Activated naive CD4-positive, alpha-beta T cell treated with anti-CD3 and anti-CD28 coated beads, Interleukin-2, amount 50 U/mL, for 72 hours (primary cell): ENCODE results near the gene EML5. TPM values are rescaled to one million over a fixed set of nuclear protein-coding genes. Genes with fewer than 3 reads are reported as not detected.

ENCODE experiments used
- ATAC-seq, 2 donors: fragments of 150-1000 bp; cut with Tn5 transposase; 2 replicates each; pipeline ENCODE4 v1.10.0; 2021; ENCODE audit warnings: mild to moderate bottlenecking in 2 of 2, moderate library complexity in 2 of 2
- DNase-seq, 2 donors: peaks; one replicate each; pipeline ENCODE4 v3.0.0; 2021 to 2022; ENCODE audit warnings: low spot score in 2 of 2
- H3K27ac Mint-ChIP-seq, 2 donors: one replicate each; pipeline ENCODE4 v1.8.0; 2022; ENCODE audit warnings: mild to moderate bottlenecking in 2 of 2, mixed read lengths in 2 of 2
- H3K36me3 Mint-ChIP-seq, 2 donors: one replicate each; pipeline ENCODE4 v1.8.0; 2022; ENCODE audit warnings: mixed read lengths in 2 of 2
- H3K9me3 Mint-ChIP-seq, 2 donors: one replicate each; pipeline ENCODE4 v1.8.0; 2022; ENCODE audit warnings: mixed read lengths in 2 of 2
- total RNA-seq, 2 donors: library from RNA; stranded (reverse); gene quantifications; one replicate each; pipeline ENCODE4 v1.2.3, GENCODE V29; 2022

EML5 gene
- total RNA-seq, 2 donors from 2014 or later = 1.1 to 2.9 TPM

- no peak for DNase-seq
- no peak overlapping the region for H3K27ac Mint-ChIP-seq
- peaks cover 0 to 4% of the 10 kb centered on the region in 2 donors for H3K36me3 Mint-ChIP-seq
- ATAC-seq = no peak
- no peaks in the 10 kb centered on the region for H3K9me3 Mint-ChIP-seq
These were observed 110.1 kb downstream of the EML5 start for GRCh38 chr14:88682495-88683114.

GRCh38 chr14:88681755-88682494, 110.8 kb downstream of the EML5 start:
- Mint-ChIP-seq H3K36me3 (peaks cover 0 to 4% of the 10 kb centered on the region in 2 donors), H3K27ac (no peak overlapping the region), H3K9me3 (no peaks in the 10 kb centered on the region)
- no peak for ATAC-seq
- no peak for DNase-seq

- DNase-seq = no peak
- no peak overlapping the region for H3K27ac Mint-ChIP-seq
- peaks cover 12 to 17% of the 10 kb centered on the region in 2 donors for H3K9me3 Mint-ChIP-seq
- ATAC-seq = no peak
- peaks cover 21 to 25% of the 10 kb centered on the region in 2 donors for H3K36me3 Mint-ChIP-seq
These were observed 123.4 kb downstream of the EML5 start for GRCh38 chr14:88669346-88669745.

GRCh38 chr14:88668448-88669116, 124.2 kb downstream of the EML5 start:
- DNase-seq = no peak

GRCh38 chr14:88667555-88668273, 125.0 kb downstream of the EML5 start:
- H3K9me3 Mint-ChIP-seq = peaks cover 12 to 13% of the 10 kb centered on the region in 2 donors
- peaks cover 15 to 16% of the 10 kb centered on the region in 2 donors for H3K36me3 Mint-ChIP-seq
- H3K27ac Mint-ChIP-seq = no peak overlapping the region
- ATAC-seq (peak; percentile 63 to 72), DNase-seq (peak in 1 of 2 donors; percentile 60)

More at GRCh38 chr14:88668448-88669116, 124.2 kb downstream of the EML5 start:
- Mint-ChIP-seq H3K27ac (no peak overlapping the region), H3K9me3 (peaks cover 12 to 17% of the 10 kb centered on the region in 2 donors), H3K36me3 (peaks cover 20 to 21% of the 10 kb centered on the region in 2 donors)
- no peak for ATAC-seq

GRCh38 chr14:88660056-88660455, 132.7 kb downstream of the EML5 start:
- no peak for ATAC-seq
- H3K9me3 Mint-ChIP-seq = no peaks in the 10 kb centered on the region
- H3K27ac Mint-ChIP-seq = no peak overlapping the region
- peaks cover 18 to 25% of the 10 kb centered on the region in 2 donors for H3K36me3 Mint-ChIP-seq
- no peak for DNase-seq

- ATAC-seq (no peak), DNase-seq (no peak)
- H3K36me3 Mint-ChIP-seq = peaks cover 34 to 37% of the 10 kb centered on the region in 2 donors
- peaks cover 12 to 14% of the 10 kb centered on the region in 2 donors for H3K9me3 Mint-ChIP-seq
- no peak overlapping the region for H3K27ac Mint-ChIP-seq
These were observed 153.5 kb downstream of the EML5 start for GRCh38 chr14:88639221-88639620.

GRCh38 chr14:88632512-88632911, 160.2 kb downstream of the EML5 start:
- no peak overlapping the region for H3K27ac Mint-ChIP-seq
- H3K36me3 Mint-ChIP-seq = no peaks in the 10 kb centered on the region
- DNase-seq (no peak), ATAC-seq (no peak)
- H3K9me3 Mint-ChIP-seq = no peaks in the 10 kb centered on the region

GRCh38 chr14:88631091-88631490, 161.7 kb downstream of the EML5 start:
- Mint-ChIP-seq H3K27ac (no peak overlapping the region), H3K9me3 (no peaks in the 10 kb centered on the region), H3K36me3 (no peaks in the 10 kb centered on the region)
- no peak for ATAC-seq
- DNase-seq = no peak

GRCh38 chr14:88630565-88630964, 162.2 kb downstream of the EML5 start:
- H3K27ac Mint-ChIP-seq = no peak overlapping the region
- no peaks in the 10 kb centered on the region for H3K36me3 Mint-ChIP-seq
- DNase-seq = no peak
- no peak for ATAC-seq
- no peaks in the 10 kb centered on the region for H3K9me3 Mint-ChIP-seq

- H3K9me3 Mint-ChIP-seq = no peaks in the 10 kb centered on the region
- DNase-seq = no peak
- ATAC-seq = no peak
- H3K36me3 Mint-ChIP-seq = peaks cover 0 to 7% of the 10 kb centered on the region in 2 donors
- no peak overlapping the region for H3K27ac Mint-ChIP-seq
These were observed 164.3 kb downstream of the EML5 start for GRCh38 chr14:88628462-88628861.

- DNase-seq (no peak), ATAC-seq (no peak)
- H3K36me3 Mint-ChIP-seq = peaks cover 0 to 7% of the 10 kb centered on the region in 2 donors
- no peak overlapping the region for H3K27ac Mint-ChIP-seq
- H3K9me3 Mint-ChIP-seq = no peaks in the 10 kb centered on the region
These were observed 164.7 kb downstream of the EML5 start for GRCh38 chr14:88628033-88628432.

- ATAC-seq = no peak
- no peak overlapping the region for H3K27ac Mint-ChIP-seq
These were observed 167.1 kb downstream of the EML5 start for GRCh38 chr14:88625671-88626070.

GRCh38 chr14:88621100-88621499, 171.7 kb downstream of the EML5 start:
- ATAC-seq (no peak), DNase-seq (no peak)
- no peak overlapping the region for H3K27ac Mint-ChIP-seq
- peaks cover 0 to 7% of the 10 kb centered on the region in 2 donors for H3K36me3 Mint-ChIP-seq
- no peaks in the 10 kb centered on the region for H3K9me3 Mint-ChIP-seq

More at GRCh38 chr14:88625671-88626070, 167.1 kb downstream of the EML5 start:
- no peaks in the 10 kb centered on the region for H3K9me3 Mint-ChIP-seq
- no peak for DNase-seq
- H3K36me3 Mint-ChIP-seq = peaks cover 0 to 7% of the 10 kb centered on the region in 2 donors

GRCh38 chr14:88618476-88618875, 174.3 kb downstream of the EML5 start:
- H3K27ac Mint-ChIP-seq = no peak overlapping the region
- H3K36me3 Mint-ChIP-seq = peaks cover 0 to 2% of the 10 kb centered on the region in 2 donors
- DNase-seq = no peak
- no peaks in the 10 kb centered on the region for H3K9me3 Mint-ChIP-seq
- no peak for ATAC-seq

GRCh38 chr14:88617479-88617878, 175.3 kb downstream of the EML5 start:
- ATAC-seq (no peak), DNase-seq (no peak)
- H3K9me3 Mint-ChIP-seq = no peaks in the 10 kb centered on the region
- H3K36me3 Mint-ChIP-seq = peaks cover 0 to 5% of the 10 kb centered on the region in 2 donors
- H3K27ac Mint-ChIP-seq = no peak overlapping the region

GRCh38 chr14:88616697-88617096, 176.1 kb downstream of the EML5 start:
- Mint-ChIP-seq H3K36me3 (peaks cover 4 to 9% of the 10 kb centered on the region in 2 donors), H3K27ac (no peak overlapping the region), H3K9me3 (no peaks in the 10 kb centered on the region)
- DNase-seq (no peak), ATAC-seq (no peak)
